ENCODE data around the gene KHNYN.

KHNYN gene

DNA sequence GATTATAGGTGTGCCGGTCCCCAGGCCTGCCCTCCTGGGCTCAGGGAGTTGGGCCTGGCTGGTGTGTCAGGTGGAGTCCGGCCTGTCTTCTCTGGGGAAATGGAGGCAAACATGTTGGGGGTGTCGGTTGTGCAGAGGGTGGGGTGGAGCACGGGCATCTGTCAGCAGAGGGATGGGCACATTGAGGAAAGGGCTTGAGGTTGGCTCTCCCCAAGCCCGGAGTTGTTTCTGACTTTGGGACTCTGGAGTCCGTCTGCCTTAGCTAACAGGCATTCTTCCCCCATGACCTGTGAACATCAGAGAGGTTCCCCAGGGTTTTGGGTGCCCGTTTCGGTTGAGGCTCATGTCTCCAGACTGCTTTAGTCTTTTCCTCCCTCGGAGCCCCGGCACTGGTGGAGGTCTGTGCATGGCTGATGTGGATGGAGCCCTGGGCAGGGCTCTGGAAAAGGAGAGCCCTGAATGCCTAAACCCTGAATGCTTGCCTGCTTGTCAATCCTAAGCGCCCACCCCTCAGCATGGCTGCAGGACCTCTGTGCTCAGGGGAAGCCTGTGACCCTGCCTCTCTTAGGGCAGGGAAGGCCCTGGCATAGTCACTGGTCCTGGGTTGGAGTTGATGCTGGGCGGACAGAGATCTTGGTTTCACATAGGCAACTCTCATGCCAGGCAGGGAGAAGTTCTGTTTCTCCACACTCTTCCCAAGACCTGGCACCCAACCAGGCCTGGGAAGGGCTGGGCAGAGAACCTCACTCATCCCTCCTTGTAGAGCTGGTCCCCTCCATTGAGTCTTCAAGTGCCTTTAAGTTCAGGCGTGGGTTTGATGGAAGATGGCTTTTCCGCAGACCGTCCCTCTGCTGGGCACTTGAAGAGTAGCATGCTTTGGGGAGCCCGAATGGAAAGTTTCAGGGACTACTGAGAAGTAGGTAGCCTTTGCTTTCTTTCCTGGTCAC lies 18.0 kb upstream of the KHNYN start:
- no peak overlapping the region for H3K4me3 ChIP-seq (ENCODE audit: low read depth, low read length)
- TF ChIP-seq, protein P1, sequence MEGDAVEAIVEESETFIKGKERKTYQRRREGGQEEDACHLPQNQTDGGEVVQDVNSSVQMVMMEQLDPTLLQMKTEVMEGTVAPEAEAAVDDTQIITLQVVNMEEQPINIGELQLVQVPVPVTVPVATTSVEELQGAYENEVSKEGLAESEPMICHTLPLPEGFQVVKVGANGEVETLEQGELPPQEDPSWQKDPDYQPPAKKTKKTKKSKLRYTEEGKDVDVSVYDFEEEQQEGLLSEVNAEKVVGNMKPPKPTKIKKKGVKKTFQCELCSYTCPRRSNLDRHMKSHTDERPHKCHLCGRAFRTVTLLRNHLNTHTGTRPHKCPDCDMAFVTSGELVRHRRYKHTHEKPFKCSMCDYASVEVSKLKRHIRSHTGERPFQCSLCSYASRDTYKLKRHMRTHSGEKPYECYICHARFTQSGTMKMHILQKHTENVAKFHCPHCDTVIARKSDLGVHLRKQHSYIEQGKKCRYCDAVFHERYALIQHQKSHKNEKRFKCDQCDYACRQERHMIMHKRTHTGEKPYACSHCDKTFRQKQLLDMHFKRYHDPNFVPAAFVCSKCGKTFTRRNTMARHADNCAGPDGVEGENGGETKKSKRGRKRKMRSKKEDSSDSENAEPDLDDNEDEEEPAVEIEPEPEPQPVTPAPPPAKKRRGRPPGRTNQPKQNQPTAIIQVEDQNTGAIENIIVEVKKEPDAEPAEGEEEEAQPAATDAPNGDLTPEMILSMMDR (IDR thresholded peaks at IDR 0.05; ENCODE audit: low read depth, low read length), result peak; percentile 82

GRCh38 chr14:24414077-24414476 lies 15.7 kb upstream of the KHNYN start:
- H3K4me3 ChIP-seq (ENCODE audit: low read depth, low read length), result no peak overlapping the region
- TF ChIP-seq, protein P1 (IDR thresholded peaks at IDR 0.05; ENCODE audit: low read depth, low read length), result no peak

- TF ChIP-seq, protein P1 (IDR thresholded peaks at IDR 0.05; ENCODE audit: low read depth, low read length), result no peak
- H3K4me3 ChIP-seq (ENCODE audit: low read depth, low read length), result no peak overlapping the region
These were observed 14.9 kb upstream of the KHNYN start for GRCh38 chr14:24414732-24415420.

DNA sequence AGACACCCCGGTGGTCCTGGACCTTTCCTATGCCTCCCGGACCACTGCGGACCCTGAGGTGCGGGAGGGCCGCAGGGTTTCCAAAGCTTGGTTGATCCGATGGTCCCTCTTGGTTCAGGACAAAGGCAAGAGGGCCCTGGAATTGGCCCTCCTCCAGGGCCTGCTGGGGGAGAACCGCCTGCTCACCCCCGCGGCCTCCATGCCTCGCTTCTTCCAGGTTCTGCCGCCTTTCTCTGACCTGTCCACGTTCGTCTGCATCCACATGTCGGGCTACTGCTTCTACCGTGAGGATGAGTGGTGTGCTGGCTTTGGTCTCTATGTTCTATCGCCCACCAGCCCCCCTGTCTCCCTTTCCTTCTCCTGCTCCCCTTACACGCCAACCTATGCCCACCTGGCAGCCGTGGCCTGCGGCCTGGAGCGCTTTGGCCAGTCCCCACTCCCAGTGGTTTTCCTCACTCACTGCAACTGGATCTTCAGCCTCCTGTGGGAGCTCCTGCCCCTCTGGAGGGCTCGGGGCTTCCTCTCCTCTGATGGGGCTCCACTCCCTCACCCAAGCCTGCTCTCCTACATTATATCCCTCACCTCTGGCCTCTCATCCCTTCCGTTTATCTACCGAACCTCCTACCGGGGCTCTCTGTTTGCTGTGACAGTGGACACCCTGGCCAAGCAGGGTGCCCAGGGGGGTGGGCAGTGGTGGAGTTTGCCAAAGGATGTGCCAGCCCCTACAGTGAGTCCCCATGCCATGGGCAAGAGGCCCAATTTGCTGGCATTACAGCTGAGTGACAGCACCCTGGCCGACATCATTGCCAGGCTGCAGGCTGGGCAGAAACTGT lies 14.1 kb upstream of the KHNYN start:
- TF ChIP-seq, protein P1 (IDR thresholded peaks at IDR 0.05; ENCODE audit: low read depth, low read length), result no peak
- no peak overlapping the region for H3K4me3 ChIP-seq (ENCODE audit: low read depth, low read length)

DNA sequence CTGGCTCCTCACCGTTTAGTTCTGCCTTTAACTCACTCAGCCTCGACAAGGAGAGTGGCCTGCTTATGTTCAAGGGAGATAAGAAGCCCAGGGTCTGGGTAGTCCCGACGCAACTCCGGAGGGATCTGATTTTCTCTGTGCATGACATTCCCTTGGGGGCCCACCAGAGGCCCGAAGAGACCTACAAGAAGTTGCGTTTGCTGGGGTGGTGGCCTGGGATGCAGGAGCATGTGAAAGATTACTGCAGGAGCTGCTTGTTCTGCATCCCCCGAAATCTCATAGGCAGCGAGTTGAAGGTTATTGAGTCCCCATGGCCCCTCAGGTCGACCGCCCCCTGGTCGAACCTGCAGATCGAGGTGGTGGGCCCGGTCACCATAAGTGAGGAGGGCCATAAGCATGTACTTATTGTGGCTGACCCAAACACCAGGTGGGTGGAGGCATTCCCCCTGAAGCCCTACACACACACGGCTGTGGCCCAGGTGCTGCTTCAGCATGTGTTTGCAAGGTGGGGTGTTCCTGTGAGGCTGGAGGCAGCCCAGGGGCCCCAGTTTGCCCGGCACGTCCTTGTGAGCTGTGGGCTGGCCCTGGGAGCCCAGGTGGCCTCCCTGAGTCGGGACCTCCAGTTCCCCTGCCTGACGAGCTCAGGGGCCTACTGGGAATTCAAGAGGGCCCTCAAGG lies 13.4 kb upstream of the KHNYN start:
- TF ChIP-seq, protein P1 (IDR thresholded peaks at IDR 0.05; ENCODE audit: low read depth, low read length), result no peak

DNA sequence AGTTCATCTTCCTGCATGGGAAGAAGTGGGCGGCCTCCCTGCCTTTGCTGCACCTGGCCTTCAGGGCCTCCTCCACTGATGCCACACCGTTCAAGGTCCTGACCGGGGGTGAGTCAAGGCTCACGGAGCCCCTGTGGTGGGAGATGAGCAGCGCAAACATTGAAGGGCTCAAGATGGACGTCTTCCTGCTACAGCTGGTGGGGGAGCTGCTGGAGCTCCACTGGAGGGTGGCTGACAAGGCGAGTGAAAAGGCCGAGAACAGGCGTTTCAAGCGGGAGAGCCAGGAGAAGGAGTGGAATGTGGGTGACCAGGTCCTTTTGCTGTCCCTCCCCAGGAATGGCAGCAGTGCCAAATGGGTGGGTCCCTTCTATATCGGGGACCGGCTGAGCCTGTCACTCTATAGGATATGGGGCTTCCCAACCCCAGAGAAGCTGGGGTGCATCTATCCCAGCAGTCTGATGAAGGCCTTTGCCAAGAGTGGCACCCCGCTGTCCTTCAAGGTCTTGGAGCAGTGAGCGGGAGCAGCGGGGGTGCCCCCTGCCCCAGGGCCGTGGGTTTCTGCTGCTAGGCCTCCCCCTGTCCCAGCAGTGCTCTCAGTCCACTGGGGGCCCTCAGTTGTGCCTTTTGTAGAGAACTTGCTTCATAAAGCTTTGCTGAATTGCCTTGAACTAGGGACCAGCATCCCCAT lies 12.7 kb upstream of the KHNYN start:
- no peak overlapping the region for H3K4me3 ChIP-seq (ENCODE audit: low read depth, low read length)

More for the DNA sequence above, 13.4 kb upstream of the KHNYN start:
- H3K4me3 ChIP-seq (ENCODE audit: low read depth, low read length), result no peak overlapping the region

More for the DNA sequence above, 12.7 kb upstream of the KHNYN start:
- TF ChIP-seq, protein P1 (IDR thresholded peaks at IDR 0.05; ENCODE audit: low read depth, low read length), result no peak
